Middle frontal gyrus (tissue), 1 donor: ENCODE data around the gene PLA2G3.
"Not testable (repeated sequence)": the region's sequence is repeated elsewhere in the genome, so short reads cannot be mapped to it uniquely, and the experiment has no call there.

Source experiments
- DNase-seq: peaks from one replicate; pipeline ENCODE4 v3.0.0-alpha.2; 2015; ENCODE audit warnings: low spot score; ENCODE audit errors: extremely low spot score

Gene PLA2G3, protein sequence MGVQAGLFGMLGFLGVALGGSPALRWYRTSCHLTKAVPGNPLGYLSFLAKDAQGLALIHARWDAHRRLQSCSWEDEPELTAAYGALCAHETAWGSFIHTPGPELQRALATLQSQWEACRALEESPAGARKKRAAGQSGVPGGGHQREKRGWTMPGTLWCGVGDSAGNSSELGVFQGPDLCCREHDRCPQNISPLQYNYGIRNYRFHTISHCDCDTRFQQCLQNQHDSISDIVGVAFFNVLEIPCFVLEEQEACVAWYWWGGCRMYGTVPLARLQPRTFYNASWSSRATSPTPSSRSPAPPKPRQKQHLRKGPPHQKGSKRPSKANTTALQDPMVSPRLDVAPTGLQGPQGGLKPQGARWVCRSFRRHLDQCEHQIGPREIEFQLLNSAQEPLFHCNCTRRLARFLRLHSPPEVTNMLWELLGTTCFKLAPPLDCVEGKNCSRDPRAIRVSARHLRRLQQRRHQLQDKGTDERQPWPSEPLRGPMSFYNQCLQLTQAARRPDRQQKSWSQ

DNA sequence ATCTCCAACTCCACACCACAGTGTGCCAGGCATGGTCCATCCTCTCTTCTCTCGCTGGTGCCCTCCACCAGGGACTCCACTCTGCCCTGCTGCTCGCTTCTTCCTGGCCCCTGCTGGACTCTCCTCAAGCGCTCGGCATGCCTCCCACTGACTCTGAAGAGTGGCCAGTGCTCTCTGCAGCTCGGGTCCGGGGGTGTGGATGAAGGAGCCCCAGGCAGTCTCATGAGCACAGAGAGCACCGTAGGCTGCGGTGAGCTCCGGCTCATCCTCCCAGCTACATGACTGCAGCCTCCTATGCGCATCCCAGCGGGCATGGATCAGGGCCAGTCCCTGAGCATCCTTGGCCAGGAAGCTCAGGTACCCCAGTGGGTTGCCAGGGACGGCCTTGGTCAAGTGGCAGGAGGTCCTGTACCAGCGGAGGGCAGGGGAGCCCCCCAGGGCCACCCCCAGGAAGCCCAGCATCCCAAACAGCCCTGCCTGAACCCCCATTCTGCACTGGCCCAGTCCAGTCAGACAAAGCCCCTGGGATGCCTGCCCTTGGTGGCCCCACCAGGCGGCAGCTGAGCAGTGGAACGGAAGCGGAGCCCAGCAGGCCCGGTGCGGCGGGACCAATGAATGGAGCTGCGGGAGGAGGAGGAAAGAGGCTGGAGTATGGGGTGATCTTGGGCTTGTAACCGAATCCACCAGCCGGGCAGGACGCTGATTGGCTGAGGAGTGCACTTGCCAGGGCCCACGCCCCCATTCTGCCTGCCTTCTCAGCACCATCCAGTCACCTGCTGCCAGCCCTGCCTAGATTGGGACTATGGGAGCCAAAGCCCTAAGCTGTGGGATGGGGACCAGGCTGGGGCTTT, at the start of gene PLA2G3:
Gene PLA2G3, minus strand, starts transcription at position 643 of the 851 bp plus-strand sequence. Its CDS starts 154 bp downstream, at position 489.
- no peak for DNase-seq

DNA sequence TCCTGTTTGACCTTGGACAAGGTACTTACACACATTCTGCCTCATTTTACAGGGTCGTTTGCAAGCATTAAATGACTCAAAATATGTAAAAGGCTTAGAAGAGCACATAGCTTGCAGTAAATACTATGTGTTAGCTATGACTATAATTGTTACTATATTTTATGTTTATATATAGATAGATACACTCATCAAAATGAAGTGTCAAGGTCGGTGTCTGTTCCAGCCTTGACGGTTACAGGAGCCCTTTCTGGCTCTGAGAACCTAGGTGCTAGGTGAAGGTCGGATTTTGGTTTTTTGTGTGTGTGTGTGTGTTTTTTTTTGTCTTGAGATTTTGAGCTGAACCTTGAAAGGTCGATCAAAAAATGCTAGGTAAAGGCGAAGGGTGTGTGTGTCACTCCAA, 47.3 kb upstream of the PLA2G3 start:
- no peak for DNase-seq

DNA sequence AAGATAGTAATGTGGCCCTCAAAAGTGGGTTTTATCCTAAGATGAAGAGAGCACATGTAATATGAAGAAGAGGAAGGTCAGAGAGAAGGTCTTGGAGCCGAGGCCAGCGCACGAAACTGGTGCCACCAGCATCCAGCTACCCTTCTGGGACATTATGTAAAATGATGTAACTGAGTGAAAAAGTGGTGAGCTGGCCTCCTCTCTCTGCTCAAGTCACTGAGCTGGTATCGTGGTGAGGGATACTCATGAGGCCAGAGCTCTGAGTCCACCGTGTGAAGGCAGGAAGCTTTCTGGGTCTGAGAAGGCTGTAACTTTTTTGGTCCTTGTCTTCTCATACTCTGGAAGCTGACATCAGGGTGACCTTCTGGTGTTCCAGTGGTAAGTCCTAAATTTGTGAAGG, 44.7 kb upstream of the PLA2G3 start:
- DNase-seq, result no peak

DNA sequence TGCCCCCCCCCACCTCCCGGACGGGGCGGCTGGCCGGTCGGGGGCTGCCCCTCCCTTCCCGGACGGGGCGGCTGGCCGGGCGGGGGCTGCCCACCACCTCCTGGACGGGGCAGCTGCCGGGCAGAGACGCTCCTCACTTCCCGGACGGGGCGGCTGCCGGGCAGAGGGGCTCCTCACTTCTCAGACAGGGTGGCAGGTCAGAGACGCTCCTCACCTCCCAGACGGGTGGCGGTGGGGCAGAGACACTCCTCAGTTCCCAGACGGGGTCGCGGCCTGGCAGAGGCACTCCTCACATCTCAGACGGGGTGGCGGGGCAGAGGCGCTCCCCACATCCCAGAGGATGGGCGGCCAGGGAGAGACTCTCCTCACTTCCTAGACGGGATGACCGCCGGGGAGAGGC, 43.7 kb upstream of the PLA2G3 start:
- no peak for DNase-seq

DNA sequence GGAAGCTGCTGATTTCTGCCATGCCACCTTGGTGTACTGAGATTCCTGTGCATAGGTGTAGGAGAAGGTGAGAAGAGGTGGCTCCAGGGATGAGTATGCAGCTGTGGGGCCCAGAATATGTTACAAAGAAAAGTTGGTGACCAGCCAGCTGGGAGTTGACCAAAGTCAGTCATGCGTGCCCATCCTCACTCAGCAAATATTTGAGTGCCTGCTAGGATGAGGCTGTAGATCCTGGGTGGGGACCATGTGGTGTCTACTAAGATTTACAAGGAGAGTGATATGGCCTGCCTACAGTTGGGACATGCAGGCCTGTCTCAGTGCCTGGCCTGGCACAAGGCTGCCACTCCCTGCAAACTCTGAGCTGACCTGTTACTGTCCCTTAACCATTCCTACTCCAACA, 39.0 kb upstream of the PLA2G3 start:
- no peak for DNase-seq

DNA sequence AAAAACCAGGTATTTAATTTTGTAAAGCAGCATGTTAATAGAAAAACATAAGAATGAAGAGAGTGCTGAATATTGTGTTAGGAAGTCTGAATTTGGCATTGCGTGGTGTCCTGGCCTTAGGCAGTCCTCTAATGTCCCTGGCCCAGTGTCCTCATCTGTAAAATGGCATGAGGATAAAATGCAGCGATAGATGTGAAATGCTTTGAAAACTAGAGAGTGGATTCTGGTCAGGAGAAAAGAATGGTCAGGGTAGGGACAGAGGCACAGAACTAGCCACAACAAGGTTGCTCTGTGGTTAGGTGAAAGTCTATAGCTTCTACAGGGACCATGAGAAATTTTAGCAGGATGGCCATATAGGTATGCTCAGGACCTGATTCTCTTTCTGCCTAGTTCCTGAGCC, 38.6 kb upstream of the PLA2G3 start:
- no peak for DNase-seq

DNA sequence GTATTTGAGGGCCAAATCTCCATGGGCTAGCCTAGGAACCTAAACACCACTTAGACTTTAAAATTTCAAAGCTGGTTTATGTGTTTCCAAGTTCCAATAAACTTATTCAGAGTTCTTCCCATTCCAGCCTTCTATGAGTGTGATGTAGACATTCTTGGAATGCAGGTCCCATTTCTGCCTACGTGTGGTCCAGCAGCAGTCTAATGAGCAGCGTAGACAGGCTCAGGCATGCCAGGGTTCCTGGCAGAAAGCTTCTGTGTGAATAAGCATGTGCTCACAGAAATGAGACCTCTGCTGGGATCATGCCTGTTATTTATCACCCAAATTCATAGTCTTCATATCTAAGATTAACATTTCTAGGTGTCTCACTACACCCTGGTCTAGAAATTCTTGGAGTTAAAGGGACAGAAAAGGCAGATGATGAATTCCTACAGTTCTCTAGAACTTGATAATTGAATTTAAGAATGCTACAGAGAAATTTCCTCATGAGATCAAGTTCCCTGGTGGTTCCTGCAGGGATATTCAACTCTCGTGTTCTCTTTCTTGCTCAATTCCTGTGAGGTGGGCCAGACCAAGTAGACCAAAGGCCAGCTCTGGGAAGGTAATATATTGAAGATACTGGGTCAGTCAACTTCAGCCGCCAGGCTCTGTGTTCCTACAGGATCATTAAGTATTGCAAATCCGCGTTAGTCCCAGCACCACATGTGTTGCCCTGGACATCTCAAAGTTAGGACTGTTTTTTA, 37.3 kb upstream of the PLA2G3 start:
- no peak for DNase-seq

DNA sequence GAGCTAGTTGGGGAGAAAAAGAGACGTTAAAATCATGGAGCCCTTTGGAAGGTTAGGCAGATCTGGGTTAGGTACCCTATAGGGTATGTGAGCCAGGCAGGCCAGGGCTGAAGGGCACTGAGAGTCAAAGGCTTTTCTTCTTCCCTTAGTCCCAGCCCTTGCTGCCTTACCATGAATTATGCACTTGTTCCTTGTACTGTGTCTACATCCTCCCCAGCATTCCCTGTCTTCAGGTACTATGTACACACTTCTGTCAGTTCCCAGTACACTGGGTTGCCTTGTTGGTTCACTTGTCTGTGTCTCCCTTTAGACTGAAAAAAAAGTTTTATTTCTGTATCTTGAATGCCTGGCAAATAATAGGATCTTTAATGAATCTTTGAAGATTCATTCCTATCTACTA, 36.6 kb upstream of the PLA2G3 start:
- no peak for DNase-seq

DNA sequence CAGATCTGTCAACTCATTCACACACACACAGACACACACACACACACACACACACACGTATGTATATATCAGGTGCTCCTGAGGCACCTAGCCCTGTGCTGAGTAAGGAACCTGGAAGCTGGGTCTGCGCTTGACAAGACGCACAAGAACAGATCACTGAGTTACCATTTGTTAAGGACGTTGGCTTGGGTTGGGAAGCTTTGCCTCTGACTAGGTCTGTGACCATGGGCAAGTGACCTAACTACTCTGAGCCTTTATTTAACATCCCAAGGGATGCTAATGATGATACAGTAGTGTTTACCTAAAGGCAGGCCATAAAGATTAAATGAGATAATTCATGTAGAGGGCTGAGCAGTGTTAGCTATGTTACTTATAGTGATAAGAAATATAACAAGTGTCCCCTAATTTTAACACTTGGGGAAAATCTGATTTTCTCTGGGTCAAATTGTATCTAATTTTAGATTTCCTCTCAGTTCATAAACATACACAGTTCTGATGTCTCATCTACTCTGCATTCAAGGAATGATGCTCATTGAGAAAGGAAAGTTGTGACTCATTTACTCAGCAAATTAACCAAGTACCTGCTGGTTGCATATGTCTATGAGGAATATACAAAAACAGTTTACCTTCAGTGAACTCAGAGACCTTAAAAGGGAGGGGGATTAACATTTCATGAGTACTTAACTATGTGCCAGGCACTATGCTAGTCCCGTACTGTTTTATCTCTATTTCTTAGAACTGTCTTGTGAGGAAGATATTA, 33.3 kb upstream of the PLA2G3 start:
- no peak for DNase-seq

DNA sequence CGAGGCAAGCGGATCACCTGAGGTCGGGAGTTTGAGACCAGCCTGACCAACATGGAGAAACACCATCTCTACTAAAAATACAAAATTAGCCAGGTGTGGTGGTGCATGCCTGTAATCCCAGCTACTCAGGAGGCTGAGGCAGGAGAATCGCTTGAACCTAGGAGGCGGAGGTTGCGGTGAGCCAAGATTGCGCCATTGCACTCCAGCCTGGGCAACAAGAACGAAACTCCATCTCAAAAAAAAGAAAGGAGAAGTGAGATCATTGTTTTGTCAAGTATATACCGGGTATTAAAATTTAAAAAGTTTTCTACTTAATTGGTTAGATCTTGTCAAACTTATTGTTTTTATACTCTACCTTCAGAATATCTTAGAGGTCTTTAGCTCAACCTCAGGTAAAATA, 31.4 kb upstream of the PLA2G3 start:
- not testable (repeated sequence) for DNase-seq

DNA sequence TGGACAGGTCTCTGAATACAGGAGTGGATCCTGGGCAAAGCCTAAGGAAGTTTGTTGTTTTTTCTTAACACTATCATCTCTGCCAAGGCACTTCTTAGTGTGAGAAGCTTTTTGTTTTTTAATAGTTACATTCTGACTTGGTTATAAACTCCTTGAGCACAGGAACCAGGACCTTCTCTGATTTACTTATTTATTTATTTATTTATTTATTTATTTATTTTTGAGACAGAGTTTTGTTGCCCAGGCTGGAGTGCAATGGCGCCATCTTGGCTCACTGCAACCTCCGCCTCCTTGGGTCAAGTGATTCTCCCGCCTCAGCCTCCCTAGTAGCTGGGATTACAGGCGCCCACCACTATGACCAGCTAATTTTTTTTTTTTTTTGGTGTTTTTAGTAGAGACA, 30.7 kb upstream of the PLA2G3 start:
- DNase-seq, result no peak

DNA sequence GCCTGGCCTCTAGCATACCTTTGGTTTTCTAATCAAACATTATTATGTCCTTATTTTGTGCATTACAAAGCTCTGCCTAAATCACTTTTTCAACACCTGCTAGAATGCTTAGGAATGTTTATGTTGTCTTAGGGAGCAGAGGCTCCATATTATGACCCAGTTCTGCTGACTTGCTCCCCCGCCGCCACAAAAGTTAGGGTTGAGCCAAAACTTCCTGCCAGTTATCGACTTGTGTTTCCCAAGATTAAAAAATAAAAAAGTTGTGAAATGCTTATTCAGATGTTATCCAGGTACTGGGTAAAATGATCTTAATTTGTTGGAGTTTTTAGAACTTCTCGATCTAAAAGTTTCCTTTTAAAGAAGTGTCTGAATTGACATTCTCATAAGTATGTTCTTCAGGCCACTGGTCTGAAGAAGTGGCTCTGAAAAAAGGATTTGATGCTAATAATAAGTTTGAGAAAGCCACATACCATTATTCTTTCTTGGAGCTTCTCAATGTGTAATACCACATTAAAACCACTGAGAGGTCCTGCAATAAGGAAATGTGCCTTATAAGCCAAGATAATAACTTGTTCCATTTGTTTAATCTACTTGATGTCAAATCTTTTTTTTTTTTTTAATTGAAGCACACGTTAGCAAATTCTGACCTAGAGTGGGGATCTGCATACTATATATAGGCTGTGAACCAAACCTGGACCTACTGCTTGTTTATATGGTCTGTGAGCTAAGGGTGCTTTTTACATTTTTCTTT, 21.9 kb upstream of the PLA2G3 start:
- no peak for DNase-seq

DNA sequence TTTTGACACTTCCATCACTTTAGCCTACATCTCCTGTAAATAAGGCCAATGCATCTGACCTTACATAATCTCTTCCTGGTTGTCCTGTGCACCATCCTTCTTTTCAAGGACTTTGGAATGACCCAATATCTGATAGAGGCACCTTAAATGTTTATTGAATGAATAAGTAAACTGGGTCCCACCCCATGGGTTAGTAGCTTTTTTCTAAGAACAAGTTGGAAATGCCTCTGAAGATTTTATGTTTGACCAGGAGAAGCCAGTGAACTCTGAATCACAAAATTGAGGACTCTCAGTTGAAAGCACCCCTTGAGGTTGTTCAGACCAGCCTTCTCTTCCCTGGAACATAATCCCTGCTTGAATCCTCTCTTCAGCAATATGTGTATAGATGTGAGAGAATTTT, 21.1 kb upstream of the PLA2G3 start:
- DNase-seq, result no peak

DNA sequence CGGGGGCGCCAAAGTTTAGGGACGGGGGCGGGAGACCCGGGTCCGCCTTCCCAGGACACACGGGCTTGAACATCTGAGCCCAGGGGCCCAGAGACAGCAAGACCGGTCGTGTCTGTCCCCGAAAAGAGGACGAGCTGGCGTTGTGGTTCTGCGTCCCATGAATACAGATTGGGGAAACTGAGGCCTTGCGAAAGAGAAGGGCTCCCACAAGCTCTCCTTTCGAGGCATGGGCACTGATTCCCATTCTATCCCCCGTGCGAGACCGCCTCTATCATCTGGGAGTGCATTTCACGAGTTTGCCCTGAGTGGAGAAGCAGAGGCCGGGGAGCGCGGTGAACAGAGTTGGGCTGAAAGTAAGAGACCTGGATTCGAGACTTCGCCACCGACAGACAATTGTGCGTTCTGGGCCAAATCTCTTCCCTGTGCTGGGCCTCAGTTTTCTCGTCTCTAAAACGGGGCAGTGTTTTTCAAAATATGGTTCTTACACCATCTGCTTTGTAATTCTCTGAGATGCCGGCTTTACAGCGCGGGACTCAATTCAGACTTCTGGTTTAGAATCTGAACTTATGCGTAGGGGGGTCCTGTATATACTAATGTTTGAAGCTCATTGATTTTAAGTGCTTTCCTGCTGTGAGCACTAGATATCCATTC, 20.1 kb upstream of the PLA2G3 start:
- DNase-seq, result no peak

DNA sequence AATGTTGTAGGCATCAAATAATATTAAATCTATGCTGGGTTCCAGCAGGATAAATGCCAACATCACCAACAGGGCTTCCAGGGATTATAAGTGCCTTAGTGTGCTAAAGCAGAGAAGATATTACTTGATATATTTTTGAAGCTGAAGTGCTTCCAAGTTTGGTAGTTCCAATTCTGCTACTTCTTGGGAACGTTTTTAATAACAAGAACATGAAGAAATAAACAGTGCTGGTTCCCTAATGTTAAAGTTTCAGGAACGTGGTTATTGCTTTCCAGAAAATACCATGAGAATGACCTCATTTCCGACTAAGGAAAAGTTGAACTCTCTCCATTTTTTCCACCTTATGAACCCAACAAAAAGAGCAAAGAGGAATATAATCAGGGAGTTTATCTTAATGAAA, 15.1 kb upstream of the PLA2G3 start:
- DNase-seq, result no peak

DNA sequence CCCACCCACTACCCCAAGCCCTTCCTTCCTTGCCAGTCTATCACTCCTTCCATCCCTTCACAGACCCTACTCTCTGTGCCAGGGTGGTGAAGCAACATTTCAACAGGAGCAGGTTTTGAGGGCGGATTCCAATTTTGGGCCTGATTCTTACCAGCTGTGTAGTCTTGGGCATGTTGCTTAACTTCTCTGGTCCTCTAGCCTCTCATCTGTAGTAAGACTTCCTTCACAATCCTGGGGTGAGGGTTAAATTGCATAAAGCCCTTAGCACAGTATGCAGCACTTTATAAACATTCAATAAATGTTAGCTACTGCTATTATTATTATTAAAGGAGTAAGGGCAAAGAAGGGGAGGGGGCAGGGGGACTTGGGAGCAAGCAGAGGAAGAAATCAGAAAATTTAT, 14.7 kb upstream of the PLA2G3 start:
- no peak for DNase-seq

DNA sequence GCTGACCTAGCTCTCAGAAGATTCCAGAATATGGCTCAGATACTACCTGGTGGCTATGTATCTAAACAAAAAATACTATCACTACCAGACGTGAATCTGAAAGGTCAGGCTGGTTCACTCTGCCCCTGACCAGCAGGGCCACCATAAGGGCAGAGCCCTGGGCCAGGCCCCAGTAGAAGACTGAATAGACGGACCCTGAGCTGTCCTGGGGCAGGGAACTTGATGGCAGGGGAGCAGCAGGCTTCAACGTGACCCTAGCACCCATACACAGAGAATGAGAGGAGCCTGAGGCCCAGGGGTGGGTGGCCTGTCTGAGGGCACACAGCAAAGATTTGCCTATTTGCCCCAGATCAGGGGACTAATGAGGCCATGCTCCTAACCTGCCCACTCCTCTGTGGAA, 13.0 kb upstream of the PLA2G3 start:
- DNase-seq, result no peak

DNA sequence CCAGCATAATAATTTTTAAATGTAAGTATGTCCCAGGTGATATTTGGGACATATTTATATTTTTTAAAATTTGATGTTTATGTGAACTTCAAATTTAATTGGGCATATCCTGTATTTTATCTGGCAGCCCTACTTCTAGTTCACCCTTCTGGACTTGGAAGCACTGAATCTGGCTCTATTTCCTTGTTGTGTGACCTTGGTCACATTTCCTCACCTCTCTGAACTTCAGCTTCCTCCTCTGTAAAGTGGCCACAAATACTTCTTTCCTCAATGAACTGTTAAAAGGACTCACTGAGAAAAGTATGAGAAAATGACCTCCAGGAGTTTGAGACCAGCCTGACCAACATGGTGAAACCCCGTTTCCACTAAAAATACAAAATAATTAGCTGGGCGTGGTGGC, 11.6 kb upstream of the PLA2G3 start:
- no peak for DNase-seq

DNA sequence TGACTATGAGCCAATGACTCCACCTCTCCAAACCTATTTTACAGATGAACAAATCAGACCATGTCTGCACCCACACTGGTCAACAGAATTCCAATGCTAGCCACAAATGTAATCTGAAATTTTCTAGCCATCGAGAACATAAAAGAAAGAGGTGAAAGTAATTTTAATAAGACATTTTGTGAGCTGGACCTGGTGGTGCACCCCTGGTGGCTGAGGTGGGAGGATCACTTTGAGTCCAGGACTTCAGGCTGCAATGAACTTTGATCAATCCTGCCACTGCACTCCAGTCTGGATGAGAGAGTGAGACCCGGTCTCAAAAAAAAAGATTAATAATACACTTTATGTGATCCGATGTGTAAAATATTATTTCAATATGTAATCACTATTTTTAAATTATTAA, 10.3 kb upstream of the PLA2G3 start:
- DNase-seq, result no peak
